Measurements from ENCODE around the gene ERBB3.

- TF ChIP-seq CTCF (conservative IDR thresholded peaks at IDR 0.05; ENCODE audit: low read depth, low read length) (no peak), EZH2 (IDR thresholded peaks at IDR 0.05; ENCODE audit: low read length, unreplicated experiment) (no peak), EZH2phosphoT487 (IDR thresholded peaks at IDR 0.05; ENCODE audit: borderline replicate concordance, low read length) (no peak)
Observed at GRCh38 chr12:56114084-56114483, 34.1 kb downstream of the ERBB3 start.

All from PC-3 (cell line).